Keratinocyte (primary cell): ENCODE results near the gene OS9. TPM values are rescaled to one million over a fixed set of nuclear protein-coding genes. Genes with fewer than 3 reads are reported as not detected.

Experiments
- DNase-seq: peaks from one replicate; pipeline ENCODE4 v3.0.0-alpha.2; 2011; ENCODE audit warnings: low read depth, missing footprints, low spot score
- FAIRE-seq: peaks from 2 replicates; lab custom pipeline; 2011; peaks lifted over from hg19 to GRCh38; lab: Jason Lieb, UNC
- H2AFZ ChIP-seq: 2 replicates; pipeline ENCODE4 v1.6.0; 2012; ENCODE audit warnings: low read length, control low read depth, inconsistent platforms; ENCODE audit not compliant: control insufficient read depth
- H3K27ac ChIP-seq: 2 replicates; pipeline ENCODE4 v1.5.1; 2011; ENCODE audit warnings: low read length; ENCODE audit not compliant: control insufficient read depth, insufficient read depth
- H3K27me3 ChIP-seq: 3 replicates; pipeline ENCODE4 v1.6.0; 2011; ENCODE audit warnings: low read length; ENCODE audit not compliant: control insufficient read depth, insufficient read depth; ENCODE audit errors: extremely low read depth
- H3K36me3 ChIP-seq, 2 experiments: 2 replicates in 1 of 2; 3 replicates in 1 of 2; pipeline ENCODE4 v1.5.1; 2011; ENCODE audit warnings: low read length in 2 of 2, mild to moderate bottlenecking in 1 of 2; ENCODE audit not compliant: control insufficient read depth in 2 of 2, insufficient read depth in 2 of 2; ENCODE audit errors: extremely low read depth in 1 of 2
- H3K4me1 ChIP-seq: 3 replicates; pipeline ENCODE4 v1.5.1; 2011; ENCODE audit warnings: low read length; ENCODE audit not compliant: control insufficient read depth, insufficient read depth; ENCODE audit errors: extremely low read depth
- H3K4me2 ChIP-seq: 3 replicates; pipeline ENCODE4 v1.6.0; 2011; ENCODE audit warnings: low read depth, low read length; ENCODE audit not compliant: control insufficient read depth, insufficient read depth; ENCODE audit errors: extremely low read depth
- H3K4me3 ChIP-seq, 3 experiments: fragments of 200-600 bp in 1 of 3; sonication (generic) in 1 of 3; 2 replicates in 2 of 3; 3 replicates in 1 of 3; pipeline ENCODE4 v1.5.1; 2011 to 2016; ENCODE audit warnings: low read length in 3 of 3, mild to moderate bottlenecking in 3 of 3, control low read depth in 2 of 3, inconsistent platforms in 1 of 3, low read depth in 1 of 3, mixed read lengths in 1 of 3, mixed run types in 1 of 3, moderate library complexity in 1 of 3; ENCODE audit not compliant: control insufficient read depth in 2 of 3, insufficient read depth in 2 of 3; ENCODE audit errors: extremely low read depth in 1 of 3
- H3K79me2 ChIP-seq: 2 replicates; pipeline ENCODE4 v1.6.0; 2012; ENCODE audit warnings: low read length; ENCODE audit not compliant: control insufficient read depth, insufficient read depth
- H3K9ac ChIP-seq: 3 replicates; pipeline ENCODE4 v1.6.0; 2011; ENCODE audit warnings: low read length; ENCODE audit not compliant: control insufficient read depth, insufficient read depth; ENCODE audit errors: extremely low read depth
- H3K9me1 ChIP-seq: 3 replicates; pipeline ENCODE4 v1.6.0; 2011; ENCODE audit warnings: low read length; ENCODE audit not compliant: control insufficient read depth, insufficient read depth; ENCODE audit errors: extremely low read depth
- H3K9me3 ChIP-seq: 2 replicates; pipeline ENCODE4 v1.5.1; 2012; ENCODE audit warnings: low read depth, low read length; ENCODE audit not compliant: control insufficient read depth
- H4K20me1 ChIP-seq: 3 replicates; pipeline ENCODE4 v1.6.0; 2011; ENCODE audit warnings: low read length; ENCODE audit not compliant: control insufficient read depth, insufficient read depth; ENCODE audit errors: extremely low read depth
- EZH2 ChIP-seq: IDR thresholded peaks from one replicate; pipeline ENCODE4 v1.6.1; 2012; ENCODE audit warnings: inconsistent platforms, mild to moderate bottlenecking, low read length, moderate library complexity
- dilution Hi-C: fragments of 300-500 bp; cut with MboI; formaldehyde crosslinking; loops from one replicate; pipeline ENCODE4 v1.7.0; 2020; ENCODE audit warnings: low sequenced_read_pairs; ENCODE audit not compliant: extremely low pct_ligation_motif_present
- polyA plus RNA-seq, 5 experiments: library from polyadenylated mRNA; depleted of rRNA in 3 of 5; stranded (reverse) in 3 of 5; stranded (forward) in 1 of 5; unstranded in 1 of 5; fragments of >200 nt; gene quantifications; 1 replicate in 1 of 5; 2 replicates in 3 of 5; 3 replicates in 1 of 5; pipeline versions ENCODE4 v1.2.1 to v1.2.3, GENCODE V29; 2011 to 2012; ENCODE audit warnings: missing spikeins in 2 of 5, low read depth in 1 of 5, low replicate concordance in 1 of 5
- TF ChIP-seq, protein P1 (sequence below), 3 experiments: IDR thresholded peaks in 1 of 3; conservative IDR thresholded peaks in 1 of 3; optimal IDR thresholded peaks in 1 of 3; 2 replicates in 2 of 3; 3 replicates in 1 of 3; pipeline versions ENCODE3 to v1.5.1; 2011; ENCODE audit warnings: low read length in 3 of 3, mild to moderate bottlenecking in 3 of 3, moderate library complexity in 2 of 3, control low read depth in 1 of 3, inconsistent platforms in 1 of 3; ENCODE audit not compliant: insufficient read depth in 2 of 3; ENCODE audit errors: extremely low read depth in 1 of 3

Gene OS9
- polyA plus RNA-seq, 1 donor (not counting 4 experiments of a cell fraction or from before 2014, with no cell fraction given) = 82.2 TPM

DNA sequence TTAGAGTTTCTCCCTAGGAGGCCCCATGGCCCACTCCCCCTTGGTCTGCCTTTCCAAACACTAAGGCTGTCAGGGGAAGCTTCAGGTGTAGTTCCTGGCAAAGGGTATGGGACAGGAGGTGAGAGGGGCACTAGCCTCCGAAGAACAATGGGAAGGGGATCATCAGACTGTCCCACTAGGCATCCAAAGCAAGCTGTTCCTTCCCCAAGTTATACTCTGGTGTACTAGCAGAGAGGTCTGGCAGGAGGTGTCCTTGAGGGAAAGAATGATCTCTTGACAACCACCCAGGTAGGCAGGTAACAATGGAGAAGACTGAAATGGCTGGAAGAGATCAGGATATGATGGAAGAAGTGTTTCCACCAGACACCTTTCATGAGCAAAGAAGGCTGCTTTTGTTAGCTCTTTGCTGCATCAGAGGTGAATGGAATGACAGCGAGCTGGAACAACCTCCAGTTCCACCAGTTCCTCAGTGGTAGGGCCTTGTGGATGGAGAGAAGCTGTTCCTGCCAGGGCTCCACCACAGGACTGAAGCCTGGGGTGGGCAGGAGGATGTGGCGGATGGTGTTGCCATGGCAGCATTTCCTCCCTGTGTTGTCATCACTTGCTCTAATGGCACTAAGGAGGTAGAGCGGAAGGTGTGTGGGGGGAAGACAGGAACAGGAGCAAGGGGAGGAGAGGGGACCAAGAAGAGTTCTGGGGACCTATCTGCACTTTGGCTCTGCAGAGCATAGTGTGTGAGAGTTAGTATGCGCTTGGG is 46.9 kb downstream of the OS9 start:
- TF ChIP-seq EZH2 = no peak
- TF ChIP-seq, protein P1, sequence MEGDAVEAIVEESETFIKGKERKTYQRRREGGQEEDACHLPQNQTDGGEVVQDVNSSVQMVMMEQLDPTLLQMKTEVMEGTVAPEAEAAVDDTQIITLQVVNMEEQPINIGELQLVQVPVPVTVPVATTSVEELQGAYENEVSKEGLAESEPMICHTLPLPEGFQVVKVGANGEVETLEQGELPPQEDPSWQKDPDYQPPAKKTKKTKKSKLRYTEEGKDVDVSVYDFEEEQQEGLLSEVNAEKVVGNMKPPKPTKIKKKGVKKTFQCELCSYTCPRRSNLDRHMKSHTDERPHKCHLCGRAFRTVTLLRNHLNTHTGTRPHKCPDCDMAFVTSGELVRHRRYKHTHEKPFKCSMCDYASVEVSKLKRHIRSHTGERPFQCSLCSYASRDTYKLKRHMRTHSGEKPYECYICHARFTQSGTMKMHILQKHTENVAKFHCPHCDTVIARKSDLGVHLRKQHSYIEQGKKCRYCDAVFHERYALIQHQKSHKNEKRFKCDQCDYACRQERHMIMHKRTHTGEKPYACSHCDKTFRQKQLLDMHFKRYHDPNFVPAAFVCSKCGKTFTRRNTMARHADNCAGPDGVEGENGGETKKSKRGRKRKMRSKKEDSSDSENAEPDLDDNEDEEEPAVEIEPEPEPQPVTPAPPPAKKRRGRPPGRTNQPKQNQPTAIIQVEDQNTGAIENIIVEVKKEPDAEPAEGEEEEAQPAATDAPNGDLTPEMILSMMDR (optimal IDR thresholded peaks at IDR 0.05 in 1 of 3, IDR thresholded peaks at IDR 0.05 in 1 of 3, conservative IDR thresholded peaks at IDR 0.05 in 1 of 3; ENCODE audit: extremely low read depth in 1 of 3, insufficient read depth in 2 of 3, low read length in 3 of 3) = no peak
- Histone ChIP-seq H3K27me3 (peaks cover 45% of the 10 kb centered on the region), H3K4me2 (no peak overlapping the region), H3K9me1 (no peaks in the 10 kb centered on the region), H3K9me3 (no peaks in the 10 kb centered on the region), H2AFZ (no peak overlapping the region), H4K20me1 (no peaks in the 10 kb centered on the region), H3K27ac (no peak overlapping the region), H3K36me3 (no peaks in the 10 kb centered on the region), H3K9ac (no peak overlapping the region), H3K79me2 (peaks cover 9% of the 10 kb centered on the region), H3K4me3 (no peak overlapping the region), H3K4me1 (peaks cover 20% of the 10 kb centered on the region)
- FAIRE-seq (no peak), DNase-seq (no peak)
- dilution Hi-C loops = loop anchor here (25.0 kb wide), 1 partner anchor 154 kb away; the partner anchor contains the start of gene PIP4K2C

DNA sequence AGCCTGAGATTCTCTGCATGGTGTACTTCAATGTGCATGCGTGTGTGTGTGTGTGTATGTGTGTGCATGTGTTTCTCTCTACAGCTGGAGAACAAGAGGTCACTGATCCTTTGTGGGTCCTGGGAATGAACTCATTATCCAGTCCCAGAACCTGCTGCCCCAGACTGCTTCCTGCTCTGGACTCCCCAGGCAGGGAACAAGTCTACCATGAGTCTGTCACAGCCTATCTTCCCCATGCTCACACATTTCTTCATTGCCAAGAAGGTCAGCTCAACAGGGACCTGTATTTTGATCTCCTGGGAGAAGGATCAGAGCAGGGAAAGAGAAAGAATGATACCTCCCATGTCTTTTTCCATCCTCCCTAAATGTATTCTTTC is 47.5 kb downstream of the OS9 start:
- H3K9me1 ChIP-seq = no peaks in the 10 kb centered on the region
- H3K9ac ChIP-seq = no peak overlapping the region
- dilution Hi-C loops = loop anchor here (25.0 kb wide), 1 partner anchor 154 kb away; the partner anchor contains the start of gene PIP4K2C

More for the DNA sequence above, 47.5 kb downstream of the OS9 start:
- Histone ChIP-seq H3K27me3 (peaks cover 39% of the 10 kb centered on the region), H3K4me1 (peaks cover 19% of the 10 kb centered on the region), H3K4me3 (no peak overlapping the region), H3K9me3 (no peaks in the 10 kb centered on the region), H4K20me1 (no peaks in the 10 kb centered on the region), H3K27ac (no peak overlapping the region), H3K36me3 (no peaks in the 10 kb centered on the region), H3K4me2 (no peak overlapping the region), H3K79me2 (peaks cover 13% of the 10 kb centered on the region), H2AFZ (no peak overlapping the region)
- FAIRE-seq (no peak), DNase-seq (no peak)
- TF ChIP-seq EZH2 = no peak
- TF ChIP-seq, protein P1 (optimal IDR thresholded peaks at IDR 0.05 in 1 of 3, IDR thresholded peaks at IDR 0.05 in 1 of 3, conservative IDR thresholded peaks at IDR 0.05 in 1 of 3; ENCODE audit: extremely low read depth in 1 of 3, insufficient read depth in 2 of 3, low read length in 3 of 3) = no peak
